Ishikawa (cell line): Measurements from ENCODE around the gene METTL1.

Experiments
- CEBPB ChIP-seq: IDR thresholded peaks from 2 replicates; pipeline ENCODE4 v1.6.1; 2012
- EP300 ChIP-seq: IDR thresholded peaks from 2 replicates; pipeline ENCODE4 v1.6.1; 2012; ENCODE audit warnings: borderline replicate concordance
- FOXM1 ChIP-seq: IDR thresholded peaks from 2 replicates; pipeline ENCODE4 v1.6.1; 2012; ENCODE audit warnings: low read depth, borderline replicate concordance
- NFIC ChIP-seq: IDR thresholded peaks from 2 replicates; pipeline ENCODE4 v1.6.1; 2012
- TF ChIP-seq, protein P1 (sequence below): IDR thresholded peaks from 2 replicates; pipeline ENCODE4 v1.6.1; 2012

DNA sequence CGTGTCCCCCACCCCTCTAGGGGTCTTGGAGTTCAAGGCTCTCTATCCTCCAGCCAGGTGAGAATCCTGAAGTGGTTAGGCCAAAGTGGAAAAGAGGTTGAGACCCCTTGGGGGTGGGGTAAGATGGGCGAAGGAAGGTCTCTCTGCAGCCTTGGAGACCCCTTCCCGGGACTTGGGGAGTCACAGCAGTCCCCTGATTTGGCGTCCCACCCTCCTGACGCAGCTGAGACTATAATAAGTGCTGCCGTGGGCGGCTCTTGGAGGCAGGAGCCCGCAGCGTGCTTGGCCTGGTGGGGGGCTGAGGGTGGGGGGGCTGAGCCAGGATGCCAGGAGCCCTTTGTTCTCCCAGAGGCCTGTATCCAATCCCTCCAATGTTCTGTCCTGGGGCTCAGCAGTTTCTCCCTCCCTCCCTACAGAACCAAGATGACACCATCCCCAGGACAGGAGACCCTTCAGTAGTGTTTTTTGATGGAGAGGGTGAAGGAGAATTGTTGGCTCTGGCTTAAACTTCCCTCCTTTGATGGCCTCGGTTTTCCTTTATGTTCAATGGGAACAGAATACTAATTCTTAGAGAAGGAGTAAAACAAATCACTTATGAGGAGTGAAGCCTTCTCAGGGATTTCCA lies 31.9 kb downstream of the METTL1 start:
- TF ChIP-seq NFIC (no peak), CEBPB (no peak), EP300 (no peak), FOXM1 (no peak)
- TF ChIP-seq, protein P1, sequence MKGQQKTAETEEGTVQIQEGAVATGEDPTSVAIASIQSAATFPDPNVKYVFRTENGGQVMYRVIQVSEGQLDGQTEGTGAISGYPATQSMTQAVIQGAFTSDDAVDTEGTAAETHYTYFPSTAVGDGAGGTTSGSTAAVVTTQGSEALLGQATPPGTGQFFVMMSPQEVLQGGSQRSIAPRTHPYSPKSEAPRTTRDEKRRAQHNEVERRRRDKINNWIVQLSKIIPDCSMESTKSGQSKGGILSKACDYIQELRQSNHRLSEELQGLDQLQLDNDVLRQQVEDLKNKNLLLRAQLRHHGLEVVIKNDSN: no peak
